Activated CD4-positive, alpha-beta T cell treated with anti-CD3 and anti-CD28 coated beads, Interleukin-2, Interleukin-4, amounts not matched to agents 100 ng/mL and 50 ng/mL, durations not matched to agents 16 hours and 8 hours (primary cell): ENCODE measurements around the gene ABCG1.

Experiments used
- DNase-seq: peaks from one replicate; pipeline ENCODE4 v3.0.0-alpha.2; 2020; ENCODE audit warnings: low spot score

Gene ABCG1

DNA sequence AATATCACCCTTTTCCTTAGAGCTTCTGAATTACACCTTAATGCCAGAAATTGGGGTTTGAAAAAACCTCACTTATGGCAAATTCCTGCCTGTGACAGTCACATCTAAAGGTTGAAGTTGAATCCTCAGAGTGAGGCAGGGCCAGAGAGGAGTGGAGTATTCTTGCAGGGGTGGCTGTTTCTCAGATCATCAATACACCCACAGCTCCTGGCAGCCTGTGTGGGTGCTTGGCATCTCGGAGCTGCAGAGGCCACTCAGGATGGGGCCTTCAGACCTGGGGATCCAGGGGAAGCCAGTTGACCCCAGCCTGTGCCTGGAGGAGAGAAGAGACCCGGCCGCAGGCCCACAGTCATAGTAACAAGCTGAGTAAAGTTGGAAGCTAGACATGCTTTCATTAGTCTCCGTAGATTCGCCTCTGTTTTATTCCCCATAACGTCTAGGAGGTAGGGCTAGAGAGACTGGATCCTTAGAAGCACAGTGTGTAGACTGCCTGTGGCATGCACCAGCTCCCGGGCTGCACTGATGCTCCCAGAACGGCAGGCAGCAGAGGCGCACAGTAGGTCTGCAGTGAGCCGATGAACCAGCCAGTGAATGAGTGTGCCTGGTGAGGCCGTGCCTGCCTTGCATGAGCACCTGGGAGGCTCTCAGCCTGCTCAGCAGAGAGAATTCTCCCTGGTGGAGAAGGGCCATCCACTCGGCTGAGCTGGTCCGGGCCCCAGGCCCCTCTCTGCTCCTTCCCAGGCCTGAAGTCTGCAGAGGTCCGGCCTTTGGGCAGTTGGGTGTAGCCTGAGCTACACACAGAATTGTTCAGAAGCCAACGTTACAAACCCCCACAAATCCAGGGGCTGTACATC is 53.4 kb downstream of the ABCG1 start:
- no peak for DNase-seq

- no peak for DNase-seq
These were observed 54.2 kb downstream of the ABCG1 start for GRCh38 chr21:42272984-42273600.

- no peak for DNase-seq
These were observed 57.1 kb downstream of the ABCG1 start for GRCh38 chr21:42276076-42276475.

DNA sequence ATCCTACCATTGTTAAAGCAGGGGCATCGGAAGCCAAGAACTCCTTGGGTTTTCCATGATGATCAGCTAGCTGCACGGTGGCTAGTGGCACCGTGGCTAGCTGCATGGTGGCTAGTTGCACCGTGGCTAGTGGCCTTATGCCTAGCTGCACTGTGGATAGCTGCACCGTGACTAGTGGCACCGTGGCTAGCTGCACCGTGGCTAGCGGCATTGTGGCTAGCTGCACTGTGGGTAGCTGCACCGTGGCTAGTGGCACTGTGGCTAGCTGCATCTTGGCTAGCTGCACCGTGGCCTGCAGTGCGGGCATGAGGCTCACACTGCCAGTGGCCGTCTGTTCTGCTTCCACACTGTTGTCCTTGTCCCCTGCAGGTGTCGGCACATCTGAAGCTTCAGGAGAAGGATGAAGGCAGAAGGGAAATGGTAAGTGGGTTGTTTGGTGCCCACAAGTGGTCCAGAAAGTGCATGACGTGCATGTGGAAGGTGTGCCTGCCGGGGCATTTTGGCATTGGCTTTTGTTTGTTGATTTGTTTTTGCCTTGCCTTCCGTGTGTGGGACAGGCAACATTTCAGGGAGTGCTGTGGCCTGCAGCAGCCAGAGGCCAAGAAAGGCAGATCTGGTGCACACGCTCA is 57.7 kb downstream of the ABCG1 start:
- no peak for DNase-seq

GRCh38 chr21:42277593-42277992 is 58.7 kb downstream of the ABCG1 start:
- no peak for DNase-seq

- DNase-seq = no peak
These were observed 59.7 kb downstream of the ABCG1 start for GRCh38 chr21:42278451-42279149.

DNA sequence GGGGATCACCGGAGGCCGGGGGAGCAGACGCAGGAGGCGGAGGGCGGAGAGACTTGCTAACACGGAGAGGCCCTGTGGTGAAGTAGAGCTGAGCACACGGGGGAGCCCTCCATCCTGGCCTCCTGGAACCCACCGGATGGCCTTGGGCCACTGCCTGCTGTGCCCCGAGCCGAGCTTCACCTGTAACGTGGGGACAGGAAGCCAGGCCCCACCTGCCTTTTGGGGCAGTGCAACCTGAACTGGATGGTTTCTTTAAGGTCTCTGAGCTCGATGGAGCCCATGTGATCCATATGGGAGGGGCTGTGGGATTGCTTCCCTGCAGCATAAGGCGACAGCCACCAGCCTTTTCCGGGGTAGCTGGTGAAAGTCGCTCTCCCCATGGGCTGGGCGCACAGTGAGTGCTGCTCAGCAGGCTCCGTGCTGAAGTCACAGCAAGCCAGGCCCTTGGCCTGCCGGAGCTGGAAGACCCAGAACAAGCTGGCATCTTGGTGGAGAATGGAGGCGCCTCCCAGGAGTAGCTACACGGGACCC is 60.5 kb downstream of the ABCG1 start:
- no peak for DNase-seq

DNA sequence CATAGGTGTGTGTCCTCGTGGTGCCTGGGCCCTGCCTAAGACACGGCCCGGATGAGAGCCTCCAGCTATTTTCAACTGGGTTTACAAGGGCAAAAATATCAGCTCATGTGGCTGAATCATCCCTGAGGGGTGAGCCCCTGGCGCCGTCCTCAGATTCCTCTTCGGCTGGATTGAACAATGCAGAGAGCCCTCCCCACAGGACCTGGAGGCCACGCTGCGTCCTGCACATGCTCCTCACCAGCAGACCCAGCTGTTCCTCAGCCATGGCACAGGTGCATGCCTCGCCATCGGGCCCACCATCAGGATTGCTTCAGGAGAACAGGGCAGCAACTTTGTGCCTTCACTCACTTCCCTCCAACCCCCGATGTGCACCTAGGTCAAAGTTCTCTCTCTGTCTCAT is 60.9 kb downstream of the ABCG1 start:
- no peak for DNase-seq

DNA sequence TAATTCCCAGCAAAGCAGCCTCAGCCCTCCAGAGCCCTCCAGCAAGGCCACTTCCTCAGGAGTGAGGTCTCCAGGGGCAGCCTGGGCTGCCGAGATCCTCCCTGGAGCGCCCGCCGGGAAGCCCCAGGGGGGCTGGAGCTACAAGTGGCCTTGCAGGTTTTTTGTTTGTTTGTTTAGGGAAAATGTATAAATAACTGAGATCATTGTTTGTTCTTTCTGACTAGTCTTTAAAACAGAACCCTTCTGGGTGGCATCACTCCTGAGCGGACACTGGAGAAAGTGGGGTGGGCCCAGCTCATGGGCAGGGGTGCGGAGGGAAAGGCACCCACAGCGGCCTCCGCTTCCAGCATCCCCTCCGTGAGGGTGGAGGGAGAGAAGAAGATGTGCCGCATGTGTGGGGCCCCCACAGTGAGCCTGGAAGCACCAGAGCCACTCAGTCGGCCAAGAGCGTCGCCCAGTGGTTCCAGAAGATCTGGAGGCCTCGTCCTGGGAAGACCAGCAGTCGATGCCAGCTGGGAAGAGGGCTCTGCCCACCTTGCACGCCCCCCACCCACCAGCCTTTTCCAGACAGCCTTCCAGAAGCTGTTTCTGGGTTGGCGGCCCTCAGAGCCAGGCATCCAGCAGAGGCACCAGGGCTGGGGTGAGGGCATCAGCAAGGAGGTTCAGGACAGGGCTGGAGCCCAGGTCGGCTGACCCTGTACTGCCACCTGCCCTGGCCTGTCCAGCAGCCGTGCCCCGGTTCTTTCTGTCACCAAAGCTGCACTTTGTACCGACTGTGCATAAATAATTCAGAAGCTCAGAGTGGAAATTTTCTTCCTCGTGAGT is 61.6 kb downstream of the ABCG1 start:
- DNase-seq = no peak

DNA sequence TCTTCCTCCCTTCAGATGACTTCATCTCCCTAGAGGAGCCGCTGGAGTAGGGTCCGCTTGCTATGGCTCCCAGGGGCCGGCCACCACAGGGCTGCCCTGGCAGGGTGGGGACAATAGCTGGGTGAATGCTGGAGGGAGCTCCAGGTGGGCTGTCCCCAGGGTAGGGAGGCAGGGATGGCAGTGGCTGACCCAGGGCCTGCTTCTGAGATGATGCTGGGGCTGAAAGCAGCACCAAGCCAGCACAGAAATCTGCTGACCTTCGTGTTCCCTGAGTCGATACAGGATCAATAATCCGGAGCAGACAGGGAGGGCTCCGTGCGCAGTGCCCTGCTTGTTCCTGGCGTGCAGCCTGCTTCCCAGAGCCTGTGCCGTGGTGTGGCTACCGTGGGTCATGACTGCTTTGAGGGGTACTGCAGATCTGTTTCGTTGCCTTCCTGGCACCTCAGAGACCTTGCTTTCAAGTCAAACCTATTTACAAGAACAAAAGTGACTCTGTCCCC is 62.3 kb downstream of the ABCG1 start:
- no peak for DNase-seq

DNA sequence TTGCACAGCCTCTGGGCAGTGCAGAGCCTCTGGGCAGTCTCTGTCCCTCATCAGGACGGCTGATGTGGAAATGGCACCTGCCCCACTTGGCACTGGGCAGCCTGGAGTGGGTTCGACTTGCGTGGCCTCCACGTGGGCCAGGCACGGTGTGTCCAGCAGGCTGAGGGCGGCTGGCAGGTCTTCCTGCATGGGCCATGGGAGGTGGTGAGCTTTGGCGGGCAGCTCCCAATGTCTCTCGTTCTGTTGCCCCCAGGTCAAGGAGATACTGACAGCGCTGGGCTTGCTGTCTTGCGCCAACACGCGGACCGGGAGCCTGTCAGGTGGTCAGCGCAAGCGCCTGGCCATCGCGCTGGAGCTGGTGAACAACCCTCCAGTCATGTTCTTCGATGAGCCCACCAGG is 63.1 kb downstream of the ABCG1 start:
- DNase-seq = no peak

GRCh38 chr21:42282715-42283114 is 63.8 kb downstream of the ABCG1 start:
- no peak for DNase-seq

DNA sequence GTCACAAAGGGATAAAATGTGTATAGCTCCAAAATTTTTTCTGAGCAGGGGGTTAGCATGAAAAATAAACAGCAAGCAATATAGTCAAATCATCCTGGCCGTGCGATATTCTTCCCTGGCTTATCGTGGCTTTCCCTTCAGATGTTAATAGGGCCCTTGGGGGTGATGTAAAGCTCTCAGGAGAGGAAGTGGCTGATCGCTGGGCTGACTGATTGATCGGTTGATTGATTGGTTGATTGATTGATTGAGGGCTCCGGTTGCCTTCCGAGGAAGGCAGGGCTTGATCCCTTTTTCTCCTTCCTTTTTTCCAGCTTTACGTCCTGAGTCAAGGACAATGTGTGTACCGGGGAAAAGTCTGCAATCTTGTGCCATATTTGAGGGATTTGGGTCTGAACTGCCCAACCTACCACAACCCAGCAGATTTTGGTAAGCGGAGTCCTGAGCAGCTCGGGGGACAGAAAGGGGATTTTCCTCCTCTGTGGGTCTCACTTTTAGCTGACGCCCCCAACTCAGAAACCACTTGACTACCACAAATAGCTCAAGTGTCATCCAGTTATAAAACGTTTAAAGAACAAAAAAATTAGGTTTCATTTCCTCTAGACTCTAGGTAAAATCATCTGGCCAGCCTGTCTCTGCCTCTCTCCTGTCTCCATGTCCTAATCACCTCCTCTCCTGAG is 66.8 kb downstream of the ABCG1 start:
- DNase-seq = no peak

DNA sequence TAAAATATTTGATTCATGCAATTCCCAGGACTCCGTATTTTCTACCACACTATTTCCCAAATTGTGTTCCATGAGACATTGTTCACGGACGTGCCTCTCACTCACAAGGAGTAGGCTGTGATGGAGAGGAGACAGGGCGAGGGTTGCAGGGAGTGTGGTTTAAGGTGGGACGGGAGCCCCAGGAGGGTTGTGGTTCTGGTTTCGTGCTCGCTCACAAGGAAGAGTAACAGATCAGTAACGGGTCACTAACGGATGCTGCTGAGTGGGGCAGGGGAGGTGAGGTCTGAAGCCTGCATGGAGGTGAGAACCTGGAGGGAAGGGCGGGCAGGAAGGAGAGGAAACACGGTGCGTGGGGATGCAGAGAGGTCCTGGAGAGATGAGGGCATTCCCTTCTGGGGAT is 67.5 kb downstream of the ABCG1 start:
- DNase-seq = no peak

- DNase-seq = no peak
These were observed 68.5 kb downstream of the ABCG1 start for GRCh38 chr21:42287193-42288083.

GRCh38 chr21:42288962-42289361 is 70.0 kb downstream of the ABCG1 start:
- no peak for DNase-seq

- DNase-seq = no peak
These were observed 71.0 kb downstream of the ABCG1 start for GRCh38 chr21:42289926-42290325.

DNA sequence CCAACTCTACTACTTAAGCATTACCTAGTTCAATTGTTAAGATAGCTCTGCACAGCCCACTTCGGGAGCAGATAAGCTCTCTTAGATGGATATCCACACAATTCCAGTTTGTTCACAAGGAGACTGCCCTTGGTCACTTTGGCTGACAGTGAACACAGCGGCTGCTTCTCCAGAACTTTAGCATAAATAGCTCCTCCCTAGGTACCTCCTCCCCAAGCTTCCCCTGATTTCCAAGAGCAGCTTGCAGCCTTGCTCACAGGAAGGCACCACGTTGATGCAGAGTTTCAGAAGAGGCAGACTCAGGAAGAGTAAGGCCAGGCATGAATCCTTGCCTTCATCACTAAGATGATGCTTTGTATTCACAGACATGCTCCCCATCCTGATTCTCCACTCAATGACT is 71.6 kb downstream of the ABCG1 start:
- no peak for DNase-seq

DNA sequence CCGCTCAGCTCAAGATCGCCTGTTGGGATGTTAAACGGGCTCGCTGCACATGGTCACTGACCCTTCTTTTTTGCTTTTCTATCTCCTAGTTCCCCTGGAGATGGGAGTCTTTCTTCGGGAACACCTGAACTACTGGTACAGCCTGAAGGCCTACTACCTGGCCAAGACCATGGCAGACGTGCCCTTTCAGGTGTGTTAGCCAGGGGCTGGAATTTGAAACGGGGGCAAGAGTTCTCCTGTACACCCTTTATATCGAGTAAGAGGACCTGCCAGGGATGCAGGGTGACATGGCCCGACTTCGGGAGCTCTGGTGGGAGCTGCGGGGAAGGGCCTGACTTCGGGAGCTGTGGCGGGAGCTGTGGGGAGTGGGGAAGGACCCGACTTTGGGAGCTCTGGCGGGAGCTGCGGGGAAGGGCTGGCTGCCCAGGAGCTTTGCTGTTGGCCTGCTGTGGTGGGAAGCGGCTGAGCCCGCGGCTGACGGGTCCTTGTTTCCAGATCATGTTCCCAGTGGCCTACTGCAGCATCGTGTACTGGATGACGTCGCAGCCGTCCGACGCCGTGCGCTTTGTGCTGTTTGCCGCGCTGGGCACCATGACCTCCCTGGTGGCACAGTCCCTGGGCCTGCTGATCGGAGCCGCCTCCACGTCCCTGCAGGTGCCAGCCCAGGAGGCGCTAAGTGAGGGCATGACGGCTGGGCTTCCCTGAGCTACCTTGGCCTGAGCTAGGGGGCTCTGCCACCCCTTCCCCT is 72.2 kb downstream of the ABCG1 start:
- no peak for DNase-seq
